HepG2 (cell line): Measurements from ENCODE around the gene LEMD3. TPM values are rescaled to one million over a fixed set of nuclear protein-coding genes. Genes with fewer than 3 reads are reported as not detected.
A peak's percentile ranks its signal among the peaks of the same experiment; 100 is the strongest.

ENCODE experiments used
- ARNT ChIP-seq: fragments of 450-650 bp; IDR thresholded peaks from 2 replicates; pipeline ENCODE4 v1.6.1; 2017
- GZF1 ChIP-seq: sonication (generic); formaldehyde crosslinking; IDR thresholded peaks from 2 replicates; pipeline ENCODE4 v1.5.1; 2020; ENCODE audit warnings: mild to moderate bottlenecking, missing genetic modification reagents
- KLF12 ChIP-seq: sonication (generic); formaldehyde crosslinking; IDR thresholded peaks from 2 replicates; pipeline ENCODE4 v1.4.0; 2020; ENCODE audit warnings: missing genetic modification reagents, borderline replicate concordance
- KLF16 ChIP-seq, 2 experiments: sonication (generic) in 1 of 2; formaldehyde crosslinking in 1 of 2; IDR thresholded peaks; 2 replicates each; pipeline versions ENCODE4 v1.6.1 to v1.8.0; 2016 to 2023; ENCODE audit warnings: missing genetic modification reagents in 2 of 2, missing compliant biosample characterization in 1 of 2
- MED1 ChIP-seq: sonication (generic); formaldehyde crosslinking; IDR thresholded peaks from 2 replicates; pipeline ENCODE4 v1.4.0; 2020; ENCODE audit warnings: missing genetic modification reagents
- MLX ChIP-seq: IDR thresholded peaks from 2 replicates; pipeline ENCODE4 v1.6.1; 2016
- NFKB2 ChIP-seq: sonication (generic); formaldehyde crosslinking; IDR thresholded peaks from 2 replicates; pipeline ENCODE4 v1.4.0; 2020; ENCODE audit warnings: missing genetic modification reagents, borderline replicate concordance
- PREB ChIP-seq: sonication (generic); formaldehyde crosslinking; IDR thresholded peaks from 2 replicates; pipeline ENCODE4 v1.4.0; 2020; ENCODE audit warnings: missing genetic modification reagents
- SKIL ChIP-seq: sonication (generic); formaldehyde crosslinking; IDR thresholded peaks from 2 replicates; pipeline ENCODE4 v1.8.0; 2022; ENCODE audit warnings: missing genetic modification reagents, mild to moderate bottlenecking, moderate library complexity, borderline replicate concordance
- SP5 ChIP-seq: IDR thresholded peaks from 2 replicates; pipeline ENCODE4 v1.6.1; 2016; ENCODE audit warnings: low read depth, borderline replicate concordance
- SUZ12 ChIP-seq: fragments of 150-350 bp; IDR thresholded peaks from 2 replicates; pipeline ENCODE4 v1.6.1; 2014; ENCODE audit warnings: low read depth, low read length
- TEAD3 ChIP-seq: optimal IDR thresholded peaks from 2 replicates; pipeline ENCODE3; 2016; ENCODE audit warnings: borderline replicate concordance
- ZFX ChIP-seq: sonication (generic); formaldehyde crosslinking; IDR thresholded peaks from 2 replicates; pipeline ENCODE4 v1.4.0; 2020; ENCODE audit warnings: mild to moderate bottlenecking, low read depth, missing genetic modification reagents, moderate library complexity
- ZNF232 ChIP-seq: sonication (generic); formaldehyde crosslinking; IDR thresholded peaks from 2 replicates; pipeline ENCODE4 v1.4.0; 2020; ENCODE audit warnings: missing genetic modification reagents, borderline replicate concordance
- ZNF256 ChIP-seq: sonication (generic); formaldehyde crosslinking; conservative IDR thresholded peaks from 2 replicates; pipeline ENCODE4 v1.4.0; 2020; ENCODE audit warnings: missing genetic modification reagents
- ZNF263 ChIP-seq: sonication (generic); formaldehyde crosslinking; IDR thresholded peaks from 2 replicates; pipeline ENCODE4 v1.4.0; 2020; ENCODE audit warnings: missing genetic modification reagents
- ZNF329 ChIP-seq: sonication (generic); formaldehyde crosslinking; IDR thresholded peaks from 2 replicates; pipeline ENCODE4 v1.9.0; 2021; ENCODE audit warnings: low read depth, mild to moderate bottlenecking, missing genetic modification reagents
- ZNF335 ChIP-seq: sonication (generic); formaldehyde crosslinking; IDR thresholded peaks from 2 replicates; pipeline ENCODE4 v1.4.0; 2020; ENCODE audit warnings: missing genetic modification reagents
- ZNF34 ChIP-seq: sonication (generic); formaldehyde crosslinking; IDR thresholded peaks from 2 replicates; pipeline ENCODE4 v1.4.0; 2020; ENCODE audit warnings: mild to moderate bottlenecking, missing genetic modification reagents, borderline replicate concordance
- ZNF619 ChIP-seq: sonication (generic); formaldehyde crosslinking; IDR thresholded peaks from 2 replicates; pipeline ENCODE4 v1.4.0; 2020; ENCODE audit warnings: mild to moderate bottlenecking, missing genetic modification reagents
- ZNF709 ChIP-seq: sonication (generic); formaldehyde crosslinking; IDR thresholded peaks from 2 replicates; pipeline ENCODE4 v1.5.0; 2020; ENCODE audit warnings: mild to moderate bottlenecking, missing genetic modification reagents
- ZNF746 ChIP-seq: sonication (generic); formaldehyde crosslinking; IDR thresholded peaks from 2 replicates; pipeline ENCODE4 v1.8.0; 2022; ENCODE audit warnings: mild to moderate bottlenecking, missing genetic modification reagents
- ZNF768 ChIP-seq: sonication (generic); formaldehyde crosslinking; IDR thresholded peaks from 2 replicates; pipeline ENCODE4 v1.4.0; 2020; ENCODE audit warnings: missing genetic modification reagents
- ZNF777 ChIP-seq: sonication (generic); formaldehyde crosslinking; IDR thresholded peaks from 2 replicates; pipeline ENCODE4 v1.4.0; 2020; ENCODE audit warnings: missing genetic modification reagents
- ZNF782 ChIP-seq: sonication (generic); formaldehyde crosslinking; IDR thresholded peaks from 2 replicates; pipeline ENCODE4 v1.4.0; 2020; ENCODE audit warnings: missing genetic modification reagents, mild to moderate bottlenecking, borderline replicate concordance
- polyA plus RNA-seq, 8 experiments: library from polyadenylated mRNA; depleted of rRNA in 3 of 8; stranded (reverse) in 7 of 8; unstranded in 1 of 8; fragments of >200 nt; fragmentation: Illumina TruSeq in 4 of 8; extraction: Trizol in 4 of 8; gene quantifications; 2 replicates each; pipeline versions ENCODE4 v1.2.1 to v1.2.3, GENCODE V29; 2011 to 2016; ENCODE audit warnings: low read depth in 4 of 8, missing spikeins in 1 of 8, mixed read lengths in 1 of 8; ENCODE audit not compliant: insufficient read depth in 1 of 8
- total RNA-seq, 5 experiments: library from RNA; depleted of rRNA; stranded (reverse); fragments of >200 nt; fragmentation: Illumina TruSeq; extraction: Trizol; gene quantifications; 2 replicates each; pipeline ENCODE4 v1.2.3, GENCODE V29; 2016; ENCODE audit warnings: low read depth in 1 of 5
- TF ChIP-seq, protein P1 (sequence below): sonication (generic); formaldehyde crosslinking; IDR thresholded peaks from 2 replicates; pipeline ENCODE4 v1.5.1; 2020; ENCODE audit warnings: mild to moderate bottlenecking, missing genetic modification reagents, borderline replicate concordance

LEMD3 gene
- total and polyA plus RNA-seq, 2 of the 13 experiments (the other 11 are each of a cell fraction or from before 2014, with no cell fraction given) = 9.3 to 18.7 TPM

DNA sequence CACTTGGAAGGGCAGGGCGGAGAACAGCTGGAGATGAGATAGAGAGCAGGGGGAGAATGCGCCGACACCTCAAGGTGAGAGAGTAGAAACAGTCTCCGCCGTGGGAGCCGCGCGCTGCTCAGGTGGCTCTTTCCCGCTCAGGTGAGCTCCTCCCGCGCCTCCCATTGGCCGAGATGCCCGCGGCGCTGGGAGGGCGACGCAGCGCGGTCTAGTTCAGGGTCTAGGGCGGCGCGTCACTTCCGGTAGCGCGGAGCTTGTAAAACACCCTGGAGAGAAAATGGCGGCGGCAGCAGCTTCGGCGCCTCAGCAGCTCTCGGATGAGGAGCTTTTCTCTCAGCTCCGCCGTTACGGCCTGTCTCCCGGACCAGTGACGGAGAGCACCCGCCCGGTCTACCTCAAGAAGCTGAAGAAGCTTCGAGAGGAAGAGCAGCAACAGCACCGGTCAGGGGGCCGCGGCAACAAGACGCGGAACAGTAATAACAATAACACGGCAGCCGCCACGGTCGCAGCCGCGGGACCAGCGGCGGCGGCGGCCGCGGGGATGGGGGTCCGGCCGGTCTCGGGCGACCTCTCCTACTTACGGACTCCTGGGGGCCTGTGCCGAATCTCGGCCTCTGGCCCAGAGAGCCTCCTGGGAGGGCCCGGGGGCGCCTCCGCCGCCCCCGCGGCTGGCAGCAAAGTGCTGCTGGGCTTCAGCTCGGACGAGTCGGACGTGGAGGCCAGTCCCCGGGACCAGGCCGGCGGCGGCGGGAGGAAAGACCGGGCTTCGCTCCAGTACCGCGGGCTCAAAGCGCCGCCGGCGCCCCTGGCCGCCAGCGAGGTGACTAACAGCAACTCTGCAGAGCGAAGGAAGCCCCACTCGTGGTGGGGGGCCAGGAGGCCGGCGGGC lies at the start of gene LEMD3 (continued):
- peak; percentile 87 for TF ChIP-seq MED1 (CRISPR knock-in tag)
- TF ChIP-seq SKIL (CRISPR knock-in tag) = peak; percentile 80; the same call in 1 of the 2 replicates
- peak; percentile 30; the same call in 1 of the 2 replicates for TF ChIP-seq SP5 (CRISPR knock-in tag)
- peak; percentile 99 for TF ChIP-seq ZNF232
- TF ChIP-seq SUZ12 = no peak
- TF ChIP-seq ARNT = no peak
- TF ChIP-seq KLF12 = peak; percentile 95
- TF ChIP-seq ZNF782 = peak; percentile 100
- peak; percentile 95 for TF ChIP-seq ZNF329 (CRISPR knock-in tag)
- peak; percentile 98 for TF ChIP-seq ZNF619
- TF ChIP-seq ZNF709 (CRISPR knock-in tag) = peak; percentile 100
- TF ChIP-seq PREB (CRISPR knock-in tag) = peak; percentile 98
- peak; percentile 95 for TF ChIP-seq GZF1 (CRISPR knock-in tag)
- TF ChIP-seq ZNF768 (CRISPR knock-in tag) = peak; percentile 87
- TF ChIP-seq TEAD3 (CRISPR knock-in tag) = peak; percentile 84
- peak; percentile 88 for TF ChIP-seq ZNF777
- peak; percentile 86 to 99 for TF ChIP-seq KLF16 (CRISPR knock-in tag; IDR thresholded peaks at IDR 0.05)
- TF ChIP-seq ZNF256 = peak; percentile 99
- TF ChIP-seq, protein P1, sequence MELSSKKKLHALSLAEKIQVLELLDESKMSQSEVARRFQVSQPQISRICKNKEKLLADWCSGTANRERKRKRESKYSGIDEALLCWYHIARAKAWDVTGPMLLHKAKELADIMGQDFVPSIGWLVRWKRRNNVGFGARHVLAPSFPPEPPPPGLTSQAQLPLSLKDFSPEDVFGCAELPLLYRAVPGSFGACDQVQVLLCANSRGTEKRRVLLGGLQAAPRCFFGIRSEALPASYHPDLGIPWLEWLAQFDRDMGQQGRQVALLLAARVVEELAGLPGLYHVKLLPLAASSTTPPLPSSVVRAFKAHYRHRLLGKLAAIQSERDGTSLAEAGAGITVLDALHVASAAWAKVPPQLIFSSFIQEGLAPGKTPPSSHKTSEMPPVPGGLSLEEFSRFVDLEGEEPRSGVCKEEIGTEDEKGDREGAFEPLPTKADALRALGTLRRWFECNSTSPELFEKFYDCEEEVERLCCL (CRISPR knock-in tag) = peak; percentile 99
- no peak for TF ChIP-seq ZNF34
- TF ChIP-seq ZNF335 (CRISPR knock-in tag) = peak; percentile 94
- peak; percentile 88 for TF ChIP-seq MLX (CRISPR knock-in tag)
- peak; percentile 90 for TF ChIP-seq ZNF746
- TF ChIP-seq NFKB2 (CRISPR knock-in tag) = peak; percentile 100
- peak; percentile 77 for TF ChIP-seq ZFX (CRISPR knock-in tag)
- TF ChIP-seq ZNF263 = peak; percentile 94
